ENCODE results near the gene ABL2. TPM values are rescaled to one million over a fixed set of nuclear protein-coding genes. Genes with fewer than 3 reads are reported as not detected.

Gene ABL2
- total and polyA plus RNA-seq, 2 donors (not counting 3 experiments of a cell fraction or from before 2014, with no cell fraction given), result 41.8 to 158 TPM

- TF ChIP-seq POLR2AphosphoS5 (IDR thresholded peaks at IDR 0.05; ENCODE audit: insufficient read depth, low read depth, low read length) (no peak), MAX (IDR thresholded peaks at IDR 0.05; ENCODE audit: insufficient read depth, insufficient read length) (no peak), MYC (IDR thresholded peaks at IDR 0.05; ENCODE audit: low read depth, low read length) (no peak), CTCF (IDR thresholded peaks at IDR 0.05; ENCODE audit: extremely low read depth in 1 of 2, insufficient read depth in 1 of 2, low read depth in 1 of 2, low read length in 2 of 2) (no peak), JUN (IDR thresholded peaks at IDR 0.05; ENCODE audit: borderline replicate concordance, insufficient read depth, insufficient read length, low read depth) (no peak), EZH2 (IDR thresholded peaks at IDR 0.05; ENCODE audit: borderline replicate concordance, low read depth, low read length, severe bottlenecking) (no peak), GATA2 (IDR thresholded peaks at IDR 0.05; ENCODE audit: insufficient read depth, insufficient read length, low read depth, low read length) (no peak), FOS (IDR thresholded peaks at IDR 0.05; ENCODE audit: borderline replicate concordance, insufficient read depth, low read length) (no peak), POLR2A (IDR thresholded peaks at IDR 0.05; ENCODE audit: low read depth, low read length) (no peak)
- Histone ChIP-seq H3K27ac (ENCODE audit: insufficient read depth, low read depth, low read length) (no peak overlapping the region), H3K36me3 (ENCODE audit: control insufficient read depth in 2 of 2, extremely low read depth in 1 of 2, insufficient read depth in 2 of 2, low read length in 2 of 2) (no peaks in the 10 kb centered on the region), H3K4me2 (ENCODE audit: insufficient read depth, low read length) (no peak overlapping the region), H4K20me1 (replicated peaks; ENCODE audit: control insufficient read depth, extremely low read depth, insufficient read depth, low read length) (peaks cover 6% of the 10 kb centered on the region), H3K27me3 (ENCODE audit: control insufficient read depth in 2 of 2, insufficient read depth in 2 of 2, low read length in 2 of 2) (no peaks in the 10 kb centered on the region), H3K4me1 (ENCODE audit: control insufficient read depth, extremely low read depth, insufficient read depth, low read length) (no peaks in the 10 kb centered on the region), H3K9me1 (replicated peaks; ENCODE audit: control insufficient read depth, extremely low read depth, insufficient read depth, low read length) (no peaks in the 10 kb centered on the region), H2AFZ (ENCODE audit: low read depth, low read length) (no peak overlapping the region), H3K4me3 (replicated peaks in 1 of 3; ENCODE audit: insufficient read depth in 1 of 3, low read depth in 1 of 3, low read length in 3 of 3) (no peak overlapping the region), H3K9me3 (replicated peaks; ENCODE audit: control insufficient read depth, insufficient read depth, low read length) (no peaks in the 10 kb centered on the region), H3K79me2 (ENCODE audit: control insufficient read depth, insufficient read depth, low read length) (peaks cover 68% of the 10 kb centered on the region), H3K9ac (replicated peaks; ENCODE audit: extremely low read depth, insufficient read depth, low read length) (no peak overlapping the region)
- ChIA-PET POLR2A (no interaction called here), CTCF (interaction anchor here (0.8 to 1.4 kb wide), 3 partner anchors 9 to 11 kb away, joined by 3 read pairs; no protein-coding TSS in a partner anchor)
- dilution Hi-C loops (cut with MboI; ENCODE audit: extremely low pct_ligation_motif_present, low sequenced_read_pairs) (no loop called here), intact Hi-C loops (cut with micrococcal nuclease) (no loop called here)
- FAIRE-seq, result no peak
- DNase-seq (ENCODE audit: low read depth, low spot score), result no peak
- BruUV-seq (replicated peaks), result no TSS peak
Measured at GRCh38 chr1:179205284-179205683, 24.2 kb downstream of the ABL2 start.

Data from endothelial cell of umbilical vein (primary cell).